ENCODE results near the gene TEAD1. TPM values are rescaled to one million over a fixed set of nuclear protein-coding genes. Genes with fewer than 3 reads are reported as not detected.
"Not testable (repeated sequence)": the region's sequence is repeated elsewhere in the genome, so short reads cannot be mapped to it uniquely, and the experiment has no call there.

Gene TEAD1
- total RNA-seq, 2 experiments from 2014 or later: 0.11 TPM; not detected in 1

DNA sequence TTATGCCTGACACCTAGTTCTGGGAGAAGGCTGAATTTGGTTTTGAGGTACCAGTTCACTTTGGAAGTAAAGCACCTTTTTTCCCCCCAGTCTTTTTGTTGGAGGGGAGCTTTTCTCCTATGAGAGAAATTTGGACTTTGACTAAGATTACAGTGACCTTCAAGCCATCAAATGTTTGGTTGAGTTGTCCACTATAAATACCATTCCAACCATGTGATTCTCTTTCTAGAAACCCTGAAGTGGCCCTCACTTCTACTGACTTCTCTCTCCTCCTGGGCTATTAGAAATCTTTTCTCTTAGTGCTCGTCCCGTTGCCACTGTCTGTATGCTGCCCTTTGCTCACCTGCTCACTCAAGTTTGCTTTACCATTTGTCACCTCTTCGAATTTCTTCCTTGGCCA, 82.6 kb downstream of the TEAD1 start:
- Mint-ChIP-seq H3K27ac (no peak overlapping the region), H3K9me3 (no peaks in the 10 kb centered on the region), H3K4me3 (no peak overlapping the region), H3K27me3 (peaks cover 26% of the 10 kb centered on the region), H3K36me3 (ENCODE audit: low read depth) (no peaks in the 10 kb centered on the region), H3K4me1 (ENCODE audit: low read depth) (no peaks in the 10 kb centered on the region)
- ChIA-PET CTCF (no interaction called here), POLR2A (no interaction called here)
- Histone ChIP-seq H3K9me3 (ENCODE audit: control insufficient read depth in 1 of 2, insufficient read depth in 1 of 2, low read length in 2 of 2) (no peaks in the 10 kb centered on the region), H3K27me3 (ENCODE audit: control insufficient read depth in 1 of 2, insufficient read depth in 2 of 2, low read length in 2 of 2) (no peaks in the 10 kb centered on the region), H3K36me3 (ENCODE audit: insufficient read depth, low read length) (no peaks in the 10 kb centered on the region), H3K4me1 (ENCODE audit: insufficient read depth, low read length) (no peaks in the 10 kb centered on the region), H3K27ac (ENCODE audit: low read depth in 1 of 2, low read length in 2 of 2) (no peak overlapping the region), H3K4me3 (ENCODE audit: low read length) (no peak overlapping the region)
- ATAC-seq (ENCODE audit: poor library complexity): no peak
- DNase-seq: no peak
- TF ChIP-seq, protein P1, sequence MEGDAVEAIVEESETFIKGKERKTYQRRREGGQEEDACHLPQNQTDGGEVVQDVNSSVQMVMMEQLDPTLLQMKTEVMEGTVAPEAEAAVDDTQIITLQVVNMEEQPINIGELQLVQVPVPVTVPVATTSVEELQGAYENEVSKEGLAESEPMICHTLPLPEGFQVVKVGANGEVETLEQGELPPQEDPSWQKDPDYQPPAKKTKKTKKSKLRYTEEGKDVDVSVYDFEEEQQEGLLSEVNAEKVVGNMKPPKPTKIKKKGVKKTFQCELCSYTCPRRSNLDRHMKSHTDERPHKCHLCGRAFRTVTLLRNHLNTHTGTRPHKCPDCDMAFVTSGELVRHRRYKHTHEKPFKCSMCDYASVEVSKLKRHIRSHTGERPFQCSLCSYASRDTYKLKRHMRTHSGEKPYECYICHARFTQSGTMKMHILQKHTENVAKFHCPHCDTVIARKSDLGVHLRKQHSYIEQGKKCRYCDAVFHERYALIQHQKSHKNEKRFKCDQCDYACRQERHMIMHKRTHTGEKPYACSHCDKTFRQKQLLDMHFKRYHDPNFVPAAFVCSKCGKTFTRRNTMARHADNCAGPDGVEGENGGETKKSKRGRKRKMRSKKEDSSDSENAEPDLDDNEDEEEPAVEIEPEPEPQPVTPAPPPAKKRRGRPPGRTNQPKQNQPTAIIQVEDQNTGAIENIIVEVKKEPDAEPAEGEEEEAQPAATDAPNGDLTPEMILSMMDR (IDR thresholded peaks at IDR 0.05): no peak
- intact Hi-C loops (cut with DNase I, micrococcal nuclease): no loop called here

DNA sequence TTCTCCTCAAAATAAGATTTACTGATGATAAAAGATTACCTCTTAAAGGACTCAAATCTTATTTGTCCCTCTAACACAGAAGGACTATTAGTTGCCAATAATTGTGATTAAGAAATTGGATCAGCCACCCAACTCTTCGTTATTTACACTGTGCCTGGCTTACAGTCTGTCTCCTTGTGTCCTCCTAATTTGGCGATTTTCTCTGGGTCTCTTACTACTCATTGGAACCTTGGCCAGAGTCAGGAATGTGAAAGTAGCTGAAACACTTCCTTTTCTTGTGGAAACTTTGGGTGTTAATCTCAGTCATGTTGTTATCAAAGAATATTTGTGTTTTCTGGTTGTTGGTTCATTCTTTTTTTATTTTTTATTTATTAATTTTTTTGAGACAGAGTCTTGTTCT, 83.2 kb downstream of the TEAD1 start:
- no peak overlapping the region for H3K4me3 ChIP-seq (ENCODE audit: low read length)
- no peaks in the 10 kb centered on the region for H3K36me3 Mint-ChIP-seq (ENCODE audit: low read depth)
- TF ChIP-seq, protein P1 (IDR thresholded peaks at IDR 0.05): no peak
- H3K27ac ChIP-seq (ENCODE audit: low read depth in 1 of 2, low read length in 2 of 2): no peak overlapping the region
- DNase-seq (no peak), ATAC-seq (ENCODE audit: poor library complexity) (no peak)
- no peaks in the 10 kb centered on the region for H3K9me3 Mint-ChIP-seq
- ChIA-PET CTCF (no interaction called here), POLR2A (no interaction called here)
- H3K27ac Mint-ChIP-seq: no peak overlapping the region
- no peaks in the 10 kb centered on the region for H3K36me3 ChIP-seq (ENCODE audit: insufficient read depth, low read length)
- no peak overlapping the region for H3K4me3 Mint-ChIP-seq
- no peaks in the 10 kb centered on the region for H3K27me3 ChIP-seq (ENCODE audit: control insufficient read depth in 1 of 2, insufficient read depth in 2 of 2, low read length in 2 of 2)
- intact Hi-C loops (cut with DNase I, micrococcal nuclease): no loop called here
- no peaks in the 10 kb centered on the region for H3K4me1 Mint-ChIP-seq (ENCODE audit: low read depth)
- H3K4me1 ChIP-seq (ENCODE audit: insufficient read depth, low read length): no peaks in the 10 kb centered on the region
- peaks cover 29% of the 10 kb centered on the region for H3K27me3 Mint-ChIP-seq
- H3K9me3 ChIP-seq (ENCODE audit: control insufficient read depth in 1 of 2, insufficient read depth in 1 of 2, low read length in 2 of 2): no peaks in the 10 kb centered on the region

DNA sequence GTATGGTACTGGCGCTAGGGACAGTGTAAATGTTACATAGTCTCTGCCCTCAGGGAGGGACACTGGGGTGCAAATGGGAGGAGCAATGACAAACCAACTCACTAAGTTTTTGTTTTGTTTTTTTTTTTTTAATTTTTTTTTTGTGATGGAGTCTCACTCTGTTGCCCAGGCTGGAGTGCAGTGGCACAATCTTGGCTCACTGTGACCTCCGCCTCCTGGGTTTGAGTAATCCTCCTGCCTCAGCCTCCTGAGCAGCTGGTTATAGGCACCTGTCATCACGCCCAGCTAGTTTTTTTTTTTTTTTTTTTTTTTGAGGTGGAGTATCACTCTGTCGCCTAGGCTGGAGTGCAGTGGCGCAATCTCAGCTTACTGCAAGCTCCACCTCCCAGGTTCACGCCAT, 83.9 kb downstream of the TEAD1 start:
- H3K36me3 Mint-ChIP-seq (ENCODE audit: low read depth); H3K4me1 Mint-ChIP-seq (ENCODE audit: low read depth); H3K36me3 ChIP-seq (ENCODE audit: insufficient read depth, low read length); ATAC-seq (ENCODE audit: poor library complexity); H3K27ac ChIP-seq (ENCODE audit: low read depth in 1 of 2, low read length in 2 of 2); H3K9me3 ChIP-seq (ENCODE audit: control insufficient read depth in 1 of 2, insufficient read depth in 1 of 2, low read length in 2 of 2); H3K4me1 ChIP-seq (ENCODE audit: insufficient read depth, low read length); POLR2A ChIA-PET; H3K27me3 ChIP-seq (ENCODE audit: control insufficient read depth in 1 of 2, insufficient read depth in 2 of 2, low read length in 2 of 2); intact Hi-C loops (cut with DNase I, micrococcal nuclease); H3K9me3 Mint-ChIP-seq; CTCF ChIA-PET; DNase-seq; H3K4me3 Mint-ChIP-seq; H3K4me3 ChIP-seq (ENCODE audit: low read length); H3K27ac Mint-ChIP-seq: not testable (repeated sequence)
- peaks cover 32% of the 10 kb centered on the region for H3K27me3 Mint-ChIP-seq

DNA sequence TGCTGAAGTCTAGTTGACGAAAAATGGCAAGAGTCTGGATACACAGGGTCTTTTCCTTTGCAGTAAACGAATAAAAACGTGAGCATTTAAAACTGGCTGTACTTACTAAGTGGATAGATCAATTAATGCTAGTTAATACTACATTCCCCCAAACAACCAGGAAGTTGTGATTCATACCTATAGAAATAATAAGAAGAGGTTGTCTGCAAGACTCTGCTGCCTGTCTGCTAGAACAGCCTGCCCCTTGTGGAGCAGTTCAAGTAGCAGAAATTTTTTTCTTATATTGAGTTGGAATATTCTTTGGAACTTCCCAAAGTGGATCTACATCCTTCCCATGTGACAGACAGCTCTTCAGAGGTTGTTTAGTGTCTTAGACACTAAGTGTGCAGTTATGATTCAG, 86.8 kb downstream of the TEAD1 start:
- Histone ChIP-seq H3K27ac (ENCODE audit: low read depth in 1 of 2, low read length in 2 of 2) (no peak overlapping the region), H3K4me1 (ENCODE audit: insufficient read depth, low read length) (no peaks in the 10 kb centered on the region), H3K4me3 (ENCODE audit: low read length) (no peak overlapping the region), H3K9me3 (ENCODE audit: control insufficient read depth in 1 of 2, insufficient read depth in 1 of 2, low read length in 2 of 2) (no peaks in the 10 kb centered on the region), H3K36me3 (ENCODE audit: insufficient read depth, low read length) (no peaks in the 10 kb centered on the region), H3K27me3 (ENCODE audit: control insufficient read depth in 1 of 2, insufficient read depth in 2 of 2, low read length in 2 of 2) (peaks cover 0 to 4% of the 10 kb centered on the region in 2 experiments)
- no peak for ATAC-seq (ENCODE audit: poor library complexity)
- no peak overlapping the region for H3K4me3 Mint-ChIP-seq
- POLR2A ChIA-PET: no interaction called here
- TF ChIP-seq, protein P1 (IDR thresholded peaks at IDR 0.05): no peak
- H3K27ac Mint-ChIP-seq: no peak overlapping the region
- peaks cover 34% of the 10 kb centered on the region for H3K27me3 Mint-ChIP-seq
- intact Hi-C loops (cut with DNase I, micrococcal nuclease): no loop called here
- no peaks in the 10 kb centered on the region for H3K36me3 Mint-ChIP-seq (ENCODE audit: low read depth)
- CTCF ChIA-PET: no interaction called here
- no peaks in the 10 kb centered on the region for H3K4me1 Mint-ChIP-seq (ENCODE audit: low read depth)
- DNase-seq: no peak
- H3K9me3 Mint-ChIP-seq: no peaks in the 10 kb centered on the region
